Trophoblast cell (in vitro differentiated cells and primary cell): ENCODE data around the gene SPOPL.
A peak's percentile ranks its signal among the peaks of the same experiment; 100 is the strongest.

Source experiments
- DNase-seq, 2 donors: peaks; one replicate each; pipeline ENCODE4 v3.0.0-alpha.2; 2016
- H2AFZ ChIP-seq: 2 replicates; pipeline ENCODE4 v1.6.1; 2013; ENCODE audit warnings: low read length, moderate library complexity, mild to moderate bottlenecking; ENCODE audit not compliant: insufficient read depth, poor library complexity
- H2AK5ac ChIP-seq: 2 replicates; pipeline ENCODE4 v1.6.1; 2013; ENCODE audit warnings: mild to moderate bottlenecking, low read length
- H2BK120ac ChIP-seq: 2 replicates; pipeline ENCODE4 v1.6.1; 2013; ENCODE audit warnings: low read length, mild to moderate bottlenecking, moderate library complexity; ENCODE audit not compliant: insufficient read depth, poor library complexity
- H2BK12ac ChIP-seq: 2 replicates; pipeline ENCODE4 v1.6.1; 2013; ENCODE audit warnings: mild to moderate bottlenecking, low read length, moderate library complexity
- H2BK5ac ChIP-seq: 2 replicates; pipeline ENCODE4 v1.6.1; 2013; ENCODE audit warnings: low read length, low read depth, moderate library complexity, mild to moderate bottlenecking; ENCODE audit not compliant: poor library complexity
- H3K14ac ChIP-seq: 2 replicates; pipeline ENCODE4 v1.6.1; 2013; ENCODE audit warnings: mild to moderate bottlenecking, low read length
- H3K18ac ChIP-seq: 2 replicates; pipeline ENCODE4 v1.6.1; 2013; ENCODE audit warnings: mild to moderate bottlenecking, low read length
- H3K23ac ChIP-seq: 2 replicates; pipeline ENCODE4 v1.6.1; 2013; ENCODE audit warnings: low read length
- H3K27ac ChIP-seq: 2 replicates; pipeline ENCODE4 v1.5.1; 2013; ENCODE audit warnings: low read depth, mild to moderate bottlenecking, inconsistent platforms, low read length, moderate library complexity
- H3K27me3 ChIP-seq: 2 replicates; pipeline ENCODE4 v1.6.1; 2013; ENCODE audit warnings: inconsistent platforms, mild to moderate bottlenecking, low read length, moderate library complexity; ENCODE audit not compliant: insufficient read depth
- H3K36me3 ChIP-seq, 2 experiments: 1 replicate in 1 of 2; 2 replicates in 1 of 2; pipeline ENCODE4 v1.6.1; 2013; ENCODE audit warnings: low read length in 2 of 2, mild to moderate bottlenecking in 2 of 2, moderate library complexity in 1 of 2; ENCODE audit not compliant: insufficient read depth in 2 of 2, control insufficient read depth in 1 of 2
- H3K4ac ChIP-seq: 2 replicates; pipeline ENCODE4 v1.6.1; 2013; ENCODE audit warnings: low read depth, mild to moderate bottlenecking, low read length, moderate library complexity
- H3K4me1 ChIP-seq, 2 experiments: 1 replicate in 1 of 2; 2 replicates in 1 of 2; pipeline ENCODE4 v1.6.1; 2013; ENCODE audit warnings: low read length in 2 of 2, mild to moderate bottlenecking in 2 of 2, moderate library complexity in 1 of 2; ENCODE audit not compliant: insufficient read depth in 2 of 2, control insufficient read depth in 1 of 2
- H3K4me2 ChIP-seq: 2 replicates; pipeline ENCODE4 v1.6.1; 2013; ENCODE audit warnings: inconsistent platforms, mild to moderate bottlenecking, low read length, moderate library complexity
- H3K4me3 ChIP-seq: 2 replicates; pipeline ENCODE4 v1.5.1; 2013; ENCODE audit warnings: mild to moderate bottlenecking, low read depth, low read length, inconsistent platforms
- H3K79me1 ChIP-seq: one replicate; pipeline ENCODE4 v1.6.1; 2013; ENCODE audit warnings: low read length
- H3K79me2 ChIP-seq: 2 replicates; pipeline ENCODE4 v1.6.1; 2013; ENCODE audit warnings: low read length, mild to moderate bottlenecking; ENCODE audit not compliant: control insufficient read depth, insufficient read depth, poor library complexity
- H3K9ac ChIP-seq: 2 replicates; pipeline ENCODE4 v1.6.1; 2013; ENCODE audit warnings: mild to moderate bottlenecking, low read length
- H3K9me3 ChIP-seq: 2 replicates; pipeline ENCODE4 v1.6.1; 2013; ENCODE audit warnings: low read depth, mild to moderate bottlenecking, control low read depth, inconsistent platforms, low read length; ENCODE audit not compliant: insufficient read depth
- H4K12ac ChIP-seq: 2 replicates; pipeline ENCODE4 v1.6.1; 2013; ENCODE audit warnings: low read depth, mild to moderate bottlenecking, low read length, moderate library complexity
- H4K8ac ChIP-seq: 2 replicates; pipeline ENCODE4 v1.6.1; 2013; ENCODE audit warnings: low read depth, mild to moderate bottlenecking, low read length, moderate library complexity
- H4K91ac ChIP-seq: one replicate; pipeline ENCODE4 v1.6.1; 2013; ENCODE audit warnings: low read depth, mild to moderate bottlenecking, low read length, moderate library complexity
- WGBS: extraction: QIAGEN DNeasy Blood & Tissue Kit; methylation state at CpG from one replicate; pipeline ENCODE4 v1.1.7; 2013; ENCODE audit warnings: missing lambda C conversion rate; ENCODE audit not compliant: insufficient read length, insufficient coverage; ENCODE audit errors: extremely low coverage; 5-methylcytosine and 5-hydroxymethylcytosine counted together

SPOPL gene

GRCh38 chr2:138601458-138602165, 100.0 kb downstream of the SPOPL start:
- Histone ChIP-seq H3K23ac (no peak overlapping the region), H3K18ac (no peak overlapping the region), H4K91ac (no peak overlapping the region), H2AFZ (no peak overlapping the region), H3K36me3 (peaks cover 2 to 4% of the 10 kb centered on the region in 2 experiments), H3K4me2 (no peak overlapping the region), H3K27ac (peak overlapping the region; percentile 41), H3K27me3 (no peaks in the 10 kb centered on the region), H4K12ac (no peak overlapping the region), H3K9me3 (no peaks in the 10 kb centered on the region), H2BK120ac (no peak overlapping the region), H3K79me2 (no peaks in the 10 kb centered on the region), H3K9ac (no peak overlapping the region), H3K14ac (no peak overlapping the region), H3K4me3 (no peak overlapping the region), H3K4ac (no peak overlapping the region), H2BK12ac (no peak overlapping the region), H3K79me1 (peaks cover 2% of the 10 kb centered on the region), H3K4me1 (peaks cover under 1 to 10% of the 10 kb centered on the region in 2 experiments), H2BK5ac (no peak overlapping the region), H2AK5ac (no peak overlapping the region), H4K8ac (no peak overlapping the region)
- WGBS, result no CpG with 5 or more reads among the region's 2 CpGs
- peak; percentile 87 for DNase-seq

GRCh38 chr2:138602166-138602460, 100.5 kb downstream of the SPOPL start:
- no peak overlapping the region for H4K8ac ChIP-seq
- peaks cover 2% of the 10 kb centered on the region for H3K79me1 ChIP-seq
- H3K36me3 ChIP-seq, result peaks cover 2 to 4% of the 10 kb centered on the region in 2 experiments
- H3K18ac ChIP-seq, result no peak overlapping the region
- H3K4me2 ChIP-seq, result no peak overlapping the region
- no peak overlapping the region for H3K4ac ChIP-seq
- no peak overlapping the region for H3K4me3 ChIP-seq
- H3K23ac ChIP-seq, result no peak overlapping the region
- no peak overlapping the region for H2BK120ac ChIP-seq
- no peak overlapping the region for H3K27ac ChIP-seq
- H2AFZ ChIP-seq, result no peak overlapping the region
- no peak overlapping the region for H4K91ac ChIP-seq
- no peaks in the 10 kb centered on the region for H3K79me2 ChIP-seq
- no peak overlapping the region for H3K9ac ChIP-seq
- H2AK5ac ChIP-seq, result no peak overlapping the region
- H3K4me1 ChIP-seq, result peaks cover 0 to 10% of the 10 kb centered on the region in 2 experiments
- no peaks in the 10 kb centered on the region for H3K9me3 ChIP-seq
- no peak overlapping the region for H2BK5ac ChIP-seq
- no peak overlapping the region for H2BK12ac ChIP-seq
- no CpG with 5 or more reads among the region's 1 CpG for WGBS
- no peak for DNase-seq
- H3K14ac ChIP-seq, result no peak overlapping the region
- H4K12ac ChIP-seq, result no peak overlapping the region
- H3K27me3 ChIP-seq, result no peaks in the 10 kb centered on the region

- H3K9me3 ChIP-seq, result no peaks in the 10 kb centered on the region
- H3K4me1 ChIP-seq, result no peaks in the 10 kb centered on the region
- H3K36me3 ChIP-seq, result no peaks in the 10 kb centered on the region
- H3K9ac ChIP-seq, result no peak overlapping the region
- WGBS, result no CpG with 5 or more reads among the region's 2 CpGs
- no peaks in the 10 kb centered on the region for H3K79me1 ChIP-seq
- no peak overlapping the region for H2BK5ac ChIP-seq
- H3K18ac ChIP-seq, result no peak overlapping the region
- H3K4me2 ChIP-seq, result no peak overlapping the region
- no peak overlapping the region for H3K14ac ChIP-seq
- no peak overlapping the region for H3K23ac ChIP-seq
- no peak overlapping the region for H3K4me3 ChIP-seq
- H3K27me3 ChIP-seq, result no peaks in the 10 kb centered on the region
- H2AK5ac ChIP-seq, result no peak overlapping the region
- no peak overlapping the region for H2BK120ac ChIP-seq
- H3K27ac ChIP-seq, result no peak overlapping the region
- no peak overlapping the region for H4K12ac ChIP-seq
- H4K8ac ChIP-seq, result no peak overlapping the region
- no peak overlapping the region for H4K91ac ChIP-seq
- H2BK12ac ChIP-seq, result no peak overlapping the region
- H2AFZ ChIP-seq, result no peak overlapping the region
- DNase-seq, result no peak
- no peak overlapping the region for H3K4ac ChIP-seq
- no peaks in the 10 kb centered on the region for H3K79me2 ChIP-seq
Measured at GRCh38 chr2:138607746-138608145, 106.2 kb downstream of the SPOPL start.

GRCh38 chr2:138609446-138609845, 107.9 kb downstream of the SPOPL start:
- Histone ChIP-seq H3K4me1 (no peaks in the 10 kb centered on the region), H4K12ac (no peak overlapping the region), H3K9me3 (no peaks in the 10 kb centered on the region), H3K9ac (peak overlapping the region; percentile 41), H3K4me2 (no peak overlapping the region), H3K27ac (no peak overlapping the region), H3K79me2 (no peaks in the 10 kb centered on the region), H2AFZ (no peak overlapping the region), H3K36me3 (no peaks in the 10 kb centered on the region), H3K4ac (no peak overlapping the region), H2BK5ac (no peak overlapping the region), H2BK120ac (no peak overlapping the region), H3K14ac (no peak overlapping the region), H3K18ac (no peak overlapping the region), H2AK5ac (no peak overlapping the region), H3K27me3 (no peaks in the 10 kb centered on the region), H4K8ac (no peak overlapping the region), H3K79me1 (no peaks in the 10 kb centered on the region), H2BK12ac (no peak overlapping the region), H3K23ac (no peak overlapping the region), H3K4me3 (no peak overlapping the region), H4K91ac (no peak overlapping the region)
- DNase-seq, result peak; percentile 50 to 56
- no CpG with 5 or more reads among the region's 4 CpGs for WGBS
